ENCODE results near the gene PRR18. TPM values are rescaled to one million over a fixed set of nuclear protein-coding genes. Genes with fewer than 3 reads are reported as not detected.

Gene PRR18
- total and polyA plus RNA-seq, 2 of the 8 experiments (the other 6 are each of a cell fraction or from before 2014, with no cell fraction given): 0.08 to 0.19 TPM

- Histone ChIP-seq H2BK120ac (replicated peaks; ENCODE audit: low read depth, low read length) (no peak overlapping the region), H3K4me2 (ENCODE audit: insufficient read depth in 1 of 2, low read depth in 2 of 2, low read length in 2 of 2) (no peak overlapping the region), H3K27me3 (replicated peaks in 1 of 4; ENCODE audit: control insufficient read depth in 3 of 4, extremely low read depth in 1 of 4, insufficient read depth in 3 of 4, low read length in 3 of 4) (peaks cover 0 to 8% (median 0%) of the 10 kb centered on the region in 4 experiments; a peak in 2 of 7 replicates), H3K23me2 (ENCODE audit: low read depth, low read length) (no peaks in the 10 kb centered on the region), H3K14ac (ENCODE audit: insufficient read length) (no peak overlapping the region), H3K79me2 (ENCODE audit: control insufficient read depth in 1 of 2, insufficient read depth in 2 of 2, low read length in 2 of 2) (no peaks in the 10 kb centered on the region; a peak in 1 of 4 replicates), H3K9ac (replicated peaks in 1 of 4; ENCODE audit: extremely low read depth in 1 of 4, low read depth in 3 of 4, low read length in 3 of 4) (no peak overlapping the region), H4K91ac (replicated peaks; ENCODE audit: insufficient read length, low read length) (no peak overlapping the region), H2BK12ac (ENCODE audit: low read depth, low read length) (no peak overlapping the region), H4K8ac (ENCODE audit: extremely low read depth, insufficient read depth, low read length) (no peak overlapping the region), H3K4me3 (ENCODE audit: extremely low read depth in 1 of 4, insufficient read depth in 2 of 4, low read depth in 3 of 4, low read length in 4 of 4) (no peak overlapping the region), H2BK5ac (ENCODE audit: low read depth, low read length) (no peak overlapping the region), H3K27ac (ENCODE audit: low read depth, low read length) (no peak overlapping the region), H3K4me1 (replicated peaks in 1 of 4; ENCODE audit: control insufficient read depth in 3 of 4, insufficient read depth in 4 of 4, low read length in 3 of 4) (no peaks in the 10 kb centered on the region), H2BK15ac (ENCODE audit: low read length) (no peak overlapping the region), H3K79me1 (ENCODE audit: low read depth, low read length) (no peaks in the 10 kb centered on the region), H3K4ac (replicated peaks; ENCODE audit: insufficient read length, low read depth, low read length) (no peak overlapping the region), H2AFZ (ENCODE audit: low read length) (no peak overlapping the region), H3K18ac (ENCODE audit: extremely low read depth, low read length) (no peak overlapping the region), H4K20me1 (replicated peaks in 1 of 2; ENCODE audit: control insufficient read depth in 1 of 2, insufficient read depth in 2 of 2, low read length in 2 of 2) (peaks cover 0 to 3% of the 10 kb centered on the region in 2 experiments), H3K23ac (ENCODE audit: insufficient read length) (no peak overlapping the region), H2BK20ac (ENCODE audit: low read length) (no peak overlapping the region), H4K5ac (ENCODE audit: insufficient read length, low read depth, low read length) (no peak overlapping the region), H2AK5ac (ENCODE audit: low read depth, low read length) (no peak overlapping the region), H3K36me3 (ENCODE audit: control insufficient read depth in 2 of 4, insufficient read depth in 4 of 4, low read length in 3 of 4) (no peaks in the 10 kb centered on the region), H3K9me3 (ENCODE audit: insufficient read depth in 2 of 2, low read depth in 1 of 2, low read length in 1 of 2) (no peaks in the 10 kb centered on the region), H3K56ac (replicated peaks; ENCODE audit: insufficient read length, low read depth, low read length) (no peak overlapping the region)
- DNase-seq (ENCODE audit: low read depth in 1 of 2, low spot score in 2 of 2): peak in 1 of 2 experiments; percentile 98
- WGBS, 2 experiments (ENCODE audit: extremely low coverage in 1 of 2, insufficient coverage in 1 of 2, insufficient read length in 1 of 2, insufficient replicate concordance in 2 of 2, low coverage in 1 of 2, low lambda C conversion rate in 2 of 2, missing lambda C conversion rate in 1 of 2): 13% methylated on average over 19 of the region's 21 CpGs; no CpG with 5 or more reads in 1 of the 2 experiments
- ChIA-PET CTCF (ENCODE audit: partially characterized antibody) (interaction anchor here (0.6 to 5.1 kb wide), 24 partner anchors 9 to 140 kb away, joined by 3 to 64 read pairs (median 5); no protein-coding TSS in a partner anchor), POLR2A (ENCODE audit: partially characterized antibody) (interaction anchor here (0.5 kb wide), 1 partner anchor 45 kb away, joined by 5 read pairs; no protein-coding TSS in a partner anchor)
- FAIRE-seq: no peak
- TF ChIP-seq MAX (IDR thresholded peaks at IDR 0.05): 0 out of 2 replicates have a peak, but pooled peaks have one; percentile 20
- TF ChIP-seq SP4 (IDR thresholded peaks at IDR 0.05; ENCODE audit: low read length): no peak
- TF ChIP-seq SP1 (IDR thresholded peaks at IDR 0.05; ENCODE audit: low read depth, low read length): no peak
- 0 out of 2 replicates have a peak, but pooled peaks have one; percentile 8 for TF ChIP-seq ATF3 (IDR thresholded peaks at IDR 0.05; ENCODE audit: insufficient read depth, low read depth, low read length)
- no peak for TF ChIP-seq PHF8 (conservative IDR thresholded peaks at IDR 0.05; ENCODE audit: low read depth, low read length)
- no peak for TF ChIP-seq JUND (IDR thresholded peaks at IDR 0.05; ENCODE audit: low read length)
- no peak for TF ChIP-seq ZNF274 (IDR thresholded peaks at IDR 0.05; ENCODE audit: borderline replicate concordance, extremely low read depth, low read length)
- TF ChIP-seq RAD21 (IDR thresholded peaks at IDR 0.05 in 1 of 2, conservative IDR thresholded peaks at IDR 0.05 in 1 of 2; ENCODE audit: low read depth in 2 of 2, low read length in 2 of 2): peak; percentile 97 to 98
- TF ChIP-seq CTCF (IDR thresholded peaks at IDR 0.05; ENCODE audit: control extremely low read depth in 1 of 3, insufficient read depth in 1 of 3, low read depth in 1 of 3, low read length in 3 of 3): peak; percentile 88 to 99 (median 88)
- TF ChIP-seq KDM1A (IDR thresholded peaks at IDR 0.05; ENCODE audit: borderline replicate concordance, low read length): no peak
Observed at GRCh38 chr6:166275714-166276166, 32.5 kb downstream of the PRR18 start.

Measured in H1 (cell line).